Epithelial cell of proximal tubule (primary cell): ENCODE results near the gene ENPP3. TPM values are rescaled to one million over a fixed set of nuclear protein-coding genes. Genes with fewer than 3 reads are reported as not detected.

Experiments
- DNase-seq: peaks from one replicate; pipeline ENCODE4 v3.0.0-alpha.2; 2011; ENCODE audit warnings: low read depth
- H3K4me3 ChIP-seq: 2 replicates; pipeline ENCODE4 v1.5.1; 2011; ENCODE audit warnings: low read depth, mild to moderate bottlenecking, low read length
- total RNA-seq: library from RNA; depleted of rRNA; stranded (reverse); fragments of >200 nt; gene quantifications from 2 replicates; pipeline ENCODE4 v1.2.3, GENCODE V29; 2015
- TF ChIP-seq, protein P1 (sequence below): conservative IDR thresholded peaks from 2 replicates; pipeline ENCODE4 v1.5.1; 2012; ENCODE audit warnings: low read depth, mild to moderate bottlenecking, low read length

The ENPP3 gene
- total RNA-seq, 1 donor from 2014 or later, result 0.17 TPM

DNA sequence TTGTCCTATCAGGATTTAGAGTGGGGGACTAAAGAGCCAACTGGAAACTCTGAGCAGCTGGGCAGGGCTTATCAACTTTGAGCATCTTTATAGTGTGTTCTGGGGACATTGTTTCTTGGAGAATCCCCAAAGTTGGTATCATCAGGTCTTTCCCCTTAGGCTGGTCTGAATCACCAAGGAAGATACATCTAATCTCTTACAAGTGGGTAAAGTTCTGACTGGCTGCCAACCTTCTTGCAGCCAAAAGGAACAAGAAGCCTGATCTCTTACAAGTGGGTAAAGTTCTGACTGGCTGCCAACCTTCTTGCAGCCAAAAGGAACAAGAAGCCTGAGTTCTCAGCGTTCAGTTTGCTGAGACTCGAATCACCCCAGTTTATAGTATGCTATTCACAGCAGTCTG, 7.5 kb upstream of the ENPP3 start:
- H3K4me3 ChIP-seq, result no peak overlapping the region
- TF ChIP-seq, protein P1, sequence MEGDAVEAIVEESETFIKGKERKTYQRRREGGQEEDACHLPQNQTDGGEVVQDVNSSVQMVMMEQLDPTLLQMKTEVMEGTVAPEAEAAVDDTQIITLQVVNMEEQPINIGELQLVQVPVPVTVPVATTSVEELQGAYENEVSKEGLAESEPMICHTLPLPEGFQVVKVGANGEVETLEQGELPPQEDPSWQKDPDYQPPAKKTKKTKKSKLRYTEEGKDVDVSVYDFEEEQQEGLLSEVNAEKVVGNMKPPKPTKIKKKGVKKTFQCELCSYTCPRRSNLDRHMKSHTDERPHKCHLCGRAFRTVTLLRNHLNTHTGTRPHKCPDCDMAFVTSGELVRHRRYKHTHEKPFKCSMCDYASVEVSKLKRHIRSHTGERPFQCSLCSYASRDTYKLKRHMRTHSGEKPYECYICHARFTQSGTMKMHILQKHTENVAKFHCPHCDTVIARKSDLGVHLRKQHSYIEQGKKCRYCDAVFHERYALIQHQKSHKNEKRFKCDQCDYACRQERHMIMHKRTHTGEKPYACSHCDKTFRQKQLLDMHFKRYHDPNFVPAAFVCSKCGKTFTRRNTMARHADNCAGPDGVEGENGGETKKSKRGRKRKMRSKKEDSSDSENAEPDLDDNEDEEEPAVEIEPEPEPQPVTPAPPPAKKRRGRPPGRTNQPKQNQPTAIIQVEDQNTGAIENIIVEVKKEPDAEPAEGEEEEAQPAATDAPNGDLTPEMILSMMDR, result no peak
- no peak for DNase-seq

DNA sequence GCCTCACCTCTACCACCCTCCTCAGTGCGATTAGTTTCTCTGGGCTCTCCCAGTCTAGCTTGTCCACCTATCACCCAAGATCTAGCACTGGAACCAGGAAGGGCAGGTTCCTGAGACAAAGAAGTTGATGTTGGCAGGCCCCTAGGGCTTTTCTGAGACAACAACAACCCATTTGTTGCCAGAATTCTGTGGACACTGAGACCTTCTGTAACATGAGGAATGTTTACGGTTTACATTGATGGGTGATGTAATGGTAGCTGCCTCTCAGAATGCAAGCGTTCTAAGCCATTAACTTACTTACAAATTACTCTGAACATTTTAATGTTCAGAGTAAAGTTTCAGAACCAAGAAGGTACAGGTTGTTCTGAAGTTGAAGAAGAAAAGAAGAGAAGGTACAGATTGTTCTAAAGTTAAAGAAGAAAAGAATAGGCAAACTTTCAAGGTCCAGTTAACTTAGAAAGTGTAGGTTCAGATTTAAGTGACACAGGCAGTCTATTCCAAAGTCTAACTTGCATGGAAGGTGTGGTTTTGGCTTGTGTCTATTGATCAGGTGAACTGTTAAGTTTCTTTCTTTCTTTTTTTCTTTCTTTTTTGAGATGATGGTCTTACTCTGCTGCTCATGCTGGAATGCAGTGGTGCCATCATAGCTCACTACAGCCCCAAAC, 5.3 kb upstream of the ENPP3 start:
- no peak overlapping the region for H3K4me3 ChIP-seq
- TF ChIP-seq, protein P1, result no peak
- DNase-seq, result no peak

GRCh38 chr6:131635384-131636340, 1.4 kb upstream of the ENPP3 start:
- TF ChIP-seq, protein P1, result no peak
- peak overlapping the region; percentile 3 for H3K4me3 ChIP-seq
- DNase-seq, result peak; percentile 91

DNA sequence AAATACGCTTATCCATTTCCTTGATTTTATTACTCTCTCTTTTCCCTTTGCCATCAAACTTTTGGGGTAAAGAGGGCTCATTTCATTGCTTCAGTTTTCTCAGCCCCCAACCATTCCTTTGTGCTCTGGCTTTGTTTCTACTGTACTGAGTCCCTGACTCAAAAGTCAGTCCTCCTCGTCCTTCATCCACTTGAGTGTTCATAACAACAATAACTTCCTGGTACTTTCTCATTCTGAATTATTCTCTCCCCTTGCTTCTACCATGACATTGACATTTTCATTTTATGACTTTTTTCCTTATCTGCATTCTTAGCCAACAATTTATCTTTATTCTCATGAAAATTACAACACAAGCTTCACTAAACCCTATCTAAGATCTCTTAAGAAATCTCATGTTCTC, 911 bp downstream of the ENPP3 start:
- H3K4me3 ChIP-seq, result no peak overlapping the region
- TF ChIP-seq, protein P1, result no peak
- no peak for DNase-seq

GRCh38 chr6:131640100-131640499, 3.0 kb downstream of the ENPP3 start:
- H3K4me3 ChIP-seq, result no peak overlapping the region
- no peak for DNase-seq
- TF ChIP-seq, protein P1, result no peak

DNA sequence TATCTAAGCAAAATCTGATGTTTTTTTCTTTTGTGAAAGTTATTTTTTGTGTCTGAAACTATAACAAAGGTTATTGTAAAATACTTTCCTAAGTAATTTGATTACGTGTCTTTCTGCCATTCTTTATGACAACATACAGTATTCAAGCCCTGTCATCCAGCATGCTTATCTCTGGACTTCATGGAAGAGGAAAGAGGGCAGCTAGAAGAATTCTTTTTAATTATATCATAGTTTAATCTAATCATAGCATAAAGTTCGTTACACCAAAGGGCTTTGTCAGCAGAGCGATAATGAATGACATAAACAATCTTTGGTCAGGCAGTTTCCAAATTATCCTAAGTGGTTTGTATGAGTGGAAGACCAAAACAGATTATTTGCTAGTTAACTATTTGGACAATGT, 3.5 kb downstream of the ENPP3 start:
- H3K4me3 ChIP-seq, result no peak overlapping the region
- no peak for DNase-seq
- TF ChIP-seq, protein P1, result no peak
